ENCODE measurements around the gene CLOCK. TPM values are rescaled to one million over a fixed set of nuclear protein-coding genes. Genes with fewer than 3 reads are reported as not detected.

CLOCK gene
- total and polyA plus RNA-seq, 12 donors, result 6.1 to 40.7 (median 31.1) TPM

DNA sequence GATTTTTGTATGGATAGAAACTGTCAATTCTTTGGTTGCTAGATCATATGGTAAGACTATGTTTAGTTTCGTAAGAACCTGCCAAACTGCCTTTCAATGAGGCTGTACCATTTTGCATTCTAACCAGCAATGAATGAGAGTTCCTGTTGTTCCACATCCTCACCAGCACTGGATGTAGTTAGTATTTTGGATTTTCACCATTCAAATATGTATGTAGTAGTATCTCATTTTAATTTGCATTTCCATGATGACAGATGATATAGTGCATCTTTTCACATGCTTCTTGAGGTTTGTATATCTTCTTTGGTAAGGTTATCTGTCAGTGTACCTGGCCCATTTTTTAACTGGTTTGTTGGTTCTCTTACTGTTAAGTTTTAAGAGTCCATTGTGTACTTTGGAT, 34.6 kb downstream of the CLOCK start:
- ATAC-seq, result no peak
- WGBS, 2 donors, result 100% methylated on average over 1 of the region's 1 CpG
- no peak for DNase-seq
- peaks cover 0 to 7% (median 0%) of the 10 kb centered on the region in 9 donors for H3K4me1 ChIP-seq
- TF ChIP-seq, protein P1, sequence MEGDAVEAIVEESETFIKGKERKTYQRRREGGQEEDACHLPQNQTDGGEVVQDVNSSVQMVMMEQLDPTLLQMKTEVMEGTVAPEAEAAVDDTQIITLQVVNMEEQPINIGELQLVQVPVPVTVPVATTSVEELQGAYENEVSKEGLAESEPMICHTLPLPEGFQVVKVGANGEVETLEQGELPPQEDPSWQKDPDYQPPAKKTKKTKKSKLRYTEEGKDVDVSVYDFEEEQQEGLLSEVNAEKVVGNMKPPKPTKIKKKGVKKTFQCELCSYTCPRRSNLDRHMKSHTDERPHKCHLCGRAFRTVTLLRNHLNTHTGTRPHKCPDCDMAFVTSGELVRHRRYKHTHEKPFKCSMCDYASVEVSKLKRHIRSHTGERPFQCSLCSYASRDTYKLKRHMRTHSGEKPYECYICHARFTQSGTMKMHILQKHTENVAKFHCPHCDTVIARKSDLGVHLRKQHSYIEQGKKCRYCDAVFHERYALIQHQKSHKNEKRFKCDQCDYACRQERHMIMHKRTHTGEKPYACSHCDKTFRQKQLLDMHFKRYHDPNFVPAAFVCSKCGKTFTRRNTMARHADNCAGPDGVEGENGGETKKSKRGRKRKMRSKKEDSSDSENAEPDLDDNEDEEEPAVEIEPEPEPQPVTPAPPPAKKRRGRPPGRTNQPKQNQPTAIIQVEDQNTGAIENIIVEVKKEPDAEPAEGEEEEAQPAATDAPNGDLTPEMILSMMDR (IDR thresholded peaks at IDR 0.05), result no peak
- peaks cover 0 to 8% (median 0%) of the 10 kb centered on the region in 11 donors for H3K9me3 ChIP-seq
- no peak overlapping the region for H3K4me3 ChIP-seq
- intact Hi-C loops (cut with DNase I), result no loop called here
- peaks cover 0 to 19% (median 0%) of the 10 kb centered on the region in 9 donors for H3K36me3 ChIP-seq
- no peaks in the 10 kb centered on the region for H3K27me3 ChIP-seq
- no peak overlapping the region for H3K27ac ChIP-seq

DNA sequence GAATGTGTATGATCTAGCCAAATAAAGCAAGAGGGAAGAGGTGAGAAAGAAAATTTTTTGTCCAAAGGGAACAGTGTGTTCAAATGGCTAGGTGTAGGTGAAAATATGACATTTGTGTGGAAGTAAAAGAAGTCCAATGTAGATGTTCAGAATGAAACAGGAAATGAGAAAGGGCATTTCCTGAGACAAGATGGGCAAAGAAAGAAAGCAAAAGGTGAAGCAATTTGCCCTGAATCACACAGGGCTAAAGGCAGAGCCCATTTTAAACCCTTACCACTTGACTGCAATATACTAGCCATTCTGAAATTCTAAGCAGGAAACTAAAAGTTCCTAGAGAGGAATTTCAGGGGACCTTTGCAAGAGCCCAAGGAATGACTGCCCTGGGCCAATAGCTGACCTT, 36.0 kb downstream of the CLOCK start:
- Histone ChIP-seq H3K27ac (no peak overlapping the region), H3K4me3 (no peak overlapping the region), H3K4me1 (peaks cover 0 to 7% (median 0%) of the 10 kb centered on the region in 9 donors), H3K27me3 (no peaks in the 10 kb centered on the region), H3K9me3 (peaks cover 0 to 8% (median 0%) of the 10 kb centered on the region in 11 donors), H3K36me3 (peaks cover 0 to 25% (median 0%) of the 10 kb centered on the region in 9 donors)
- no peak for DNase-seq
- TF ChIP-seq, protein P1 (IDR thresholded peaks at IDR 0.05), result no peak
- intact Hi-C loops (cut with DNase I), result no loop called here
- no peak for ATAC-seq

DNA sequence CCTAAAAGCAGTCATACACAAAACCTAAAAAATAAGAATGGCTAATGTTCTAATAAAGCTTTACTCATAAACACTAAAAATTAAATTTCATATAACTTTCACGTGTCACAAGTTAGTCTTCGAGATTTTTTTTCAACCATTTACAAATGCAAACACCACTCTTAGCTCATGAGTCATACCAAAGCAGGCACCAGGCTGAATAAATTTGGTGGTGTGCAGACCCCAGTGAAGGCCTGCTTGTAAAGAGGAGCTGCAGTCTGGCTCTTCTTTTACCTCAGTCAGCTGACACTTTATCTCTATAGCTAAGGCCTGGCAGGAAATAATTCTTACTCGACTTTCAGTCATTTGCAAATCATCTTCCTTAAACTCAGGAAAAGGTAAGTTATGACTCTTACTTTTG, 37.4 kb downstream of the CLOCK start:
- intact Hi-C loops (cut with DNase I), result no loop called here
- Histone ChIP-seq H3K27me3 (no peaks in the 10 kb centered on the region), H3K9me3 (peaks cover 0 to 8% (median 0%) of the 10 kb centered on the region in 11 donors), H3K27ac (no peak overlapping the region), H3K4me3 (no peak overlapping the region), H3K4me1 (peaks cover 0 to 7% (median 0%) of the 10 kb centered on the region in 9 donors), H3K36me3 (peaks cover 0 to 25% (median 0%) of the 10 kb centered on the region in 9 donors)
- no peak for DNase-seq
- 55 to 71% methylated on average over 3 of the region's 3 CpGs for WGBS, 2 donors
- no peak for ATAC-seq
- TF ChIP-seq, protein P1 (IDR thresholded peaks at IDR 0.05), result no peak

DNA sequence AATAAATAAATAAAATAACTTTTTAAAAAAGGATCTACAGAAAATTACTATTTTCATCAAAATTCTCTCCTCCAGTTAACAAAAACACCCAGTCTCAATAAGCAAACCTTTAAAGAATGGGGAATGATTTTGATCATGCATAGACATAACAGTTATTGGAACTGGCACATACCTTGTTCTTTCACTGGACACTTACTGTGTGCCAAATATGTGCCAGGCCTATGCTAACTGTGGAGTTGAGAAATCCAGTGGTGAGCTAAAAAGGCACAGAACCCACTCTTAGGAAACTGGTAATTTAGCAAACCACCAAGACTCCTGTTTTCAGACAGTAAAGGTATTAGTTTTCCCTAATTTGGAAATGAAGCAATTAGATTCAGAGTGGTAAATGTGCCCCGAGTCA, 39.1 kb downstream of the CLOCK start:
- Histone ChIP-seq H3K4me1 (peaks cover 0 to 7% (median 0%) of the 10 kb centered on the region in 9 donors), H3K4me3 (no peak overlapping the region), H3K27ac (peak overlapping the region in 2 of 10 donors; percentile 6 to 9), H3K36me3 (peaks cover 0 to 25% (median 4%) of the 10 kb centered on the region in 9 donors), H3K9me3 (peaks cover 0 to 7% (median 0%) of the 10 kb centered on the region in 11 donors), H3K27me3 (no peaks in the 10 kb centered on the region)
- intact Hi-C loops (cut with DNase I), result no loop called here
- 88 to 95% methylated on average over 1 of the region's 1 CpG for WGBS, 2 donors
- ATAC-seq (peak in 3 of 8 donors; percentile 61 to 79 (median 70)), DNase-seq (no peak)
- TF ChIP-seq, protein P1 (IDR thresholded peaks at IDR 0.05), result no peak
